ENCODE data around the gene PPP2R2C.

The PPP2R2C gene

DNA sequence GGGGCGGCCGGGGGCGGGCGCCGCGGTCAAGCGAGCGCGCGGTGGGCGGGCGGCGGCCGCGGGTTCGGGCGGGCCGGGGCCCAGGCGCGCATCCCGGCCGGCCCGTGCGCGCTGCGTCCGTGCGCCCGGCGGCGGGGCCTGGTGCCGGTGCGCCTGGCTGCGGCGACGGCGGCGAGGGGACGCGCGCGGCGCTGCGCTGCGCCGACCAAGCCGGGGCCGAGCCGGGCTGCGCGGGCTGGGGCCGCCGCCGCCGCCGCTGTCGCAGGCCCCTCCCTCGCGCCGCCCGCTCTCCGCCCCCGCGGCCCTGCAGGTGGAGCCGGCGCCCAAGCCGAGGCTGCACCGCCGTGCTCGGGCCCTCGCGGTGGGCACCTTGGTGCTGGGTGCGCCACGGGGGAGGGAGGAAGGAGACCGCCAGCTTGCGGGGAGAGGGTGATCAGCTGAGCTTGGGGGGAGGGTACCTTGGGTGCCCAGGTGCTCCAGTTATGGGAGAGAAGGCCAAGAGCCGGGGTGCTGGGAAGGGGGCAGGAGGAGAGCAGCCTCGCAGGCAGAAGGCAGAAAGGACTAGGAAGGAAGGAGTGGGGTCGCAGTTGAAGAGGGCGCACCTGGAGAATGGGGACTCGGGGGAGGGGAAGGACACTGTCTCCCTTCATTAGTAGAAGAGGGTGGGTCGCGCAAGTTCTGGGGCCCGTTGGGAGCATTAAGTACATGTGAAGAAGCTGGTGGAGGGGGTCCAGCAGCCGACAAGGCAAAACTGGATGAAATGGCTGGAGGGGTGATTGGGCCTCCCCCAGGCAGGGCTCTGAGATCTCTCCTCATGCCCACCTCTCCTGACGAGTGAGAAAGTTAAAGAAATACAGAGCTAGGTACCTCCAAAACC lies at the start of gene PPP2R2C:
Gene PPP2R2C, minus strand, starts transcription at position 228 of the 877 bp plus-strand sequence. CDS start 385 bp downstream, outside the sequence.
- DNase-seq = no peak

- DNase-seq = no peak
These were observed 48.6 kb upstream of the PPP2R2C start for GRCh38 chr4:6520978-6521377.

- no peak for DNase-seq
These were observed 47.7 kb upstream of the PPP2R2C start for GRCh38 chr4:6520051-6520636.

DNA sequence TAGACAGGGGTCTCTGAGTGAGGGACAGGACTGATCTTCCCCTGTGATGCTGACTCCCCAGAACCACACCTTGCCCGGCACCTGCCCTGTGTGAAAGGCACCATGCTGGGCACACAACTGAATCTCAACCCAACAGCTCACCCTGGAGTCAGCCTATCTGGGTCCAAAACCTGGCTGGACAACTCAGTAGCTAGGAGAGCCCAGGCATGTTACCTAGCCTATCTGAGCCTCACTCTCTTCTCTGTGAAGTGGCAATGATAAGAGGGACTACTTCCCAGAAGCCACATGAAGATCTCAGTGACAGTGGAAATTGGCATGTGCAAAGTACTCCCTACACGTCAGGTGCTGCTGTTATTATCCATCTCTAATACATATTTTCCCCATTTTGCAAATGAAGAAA lies 44.8 kb upstream of the PPP2R2C start:
- no peak for DNase-seq

DNA sequence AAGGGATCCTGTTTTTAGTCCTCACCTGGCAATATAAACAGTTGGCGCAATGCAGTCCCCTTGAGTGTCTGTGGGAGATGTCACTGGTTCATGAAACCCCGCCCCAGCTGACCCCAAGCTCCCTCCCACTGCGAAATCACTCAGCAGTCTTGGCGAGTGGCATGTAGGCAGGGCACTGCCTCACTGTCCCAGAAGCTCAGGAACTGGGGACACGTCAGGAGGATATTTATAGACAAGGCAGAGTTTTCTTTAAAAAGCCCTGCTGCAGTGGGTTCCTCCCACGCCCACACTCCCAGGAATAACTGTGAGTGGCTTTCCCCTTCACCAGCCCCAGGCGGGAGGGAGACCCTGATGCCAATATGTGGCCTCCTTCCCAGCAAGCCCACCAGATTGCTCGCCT lies 44.3 kb upstream of the PPP2R2C start:
- DNase-seq = no peak

DNA sequence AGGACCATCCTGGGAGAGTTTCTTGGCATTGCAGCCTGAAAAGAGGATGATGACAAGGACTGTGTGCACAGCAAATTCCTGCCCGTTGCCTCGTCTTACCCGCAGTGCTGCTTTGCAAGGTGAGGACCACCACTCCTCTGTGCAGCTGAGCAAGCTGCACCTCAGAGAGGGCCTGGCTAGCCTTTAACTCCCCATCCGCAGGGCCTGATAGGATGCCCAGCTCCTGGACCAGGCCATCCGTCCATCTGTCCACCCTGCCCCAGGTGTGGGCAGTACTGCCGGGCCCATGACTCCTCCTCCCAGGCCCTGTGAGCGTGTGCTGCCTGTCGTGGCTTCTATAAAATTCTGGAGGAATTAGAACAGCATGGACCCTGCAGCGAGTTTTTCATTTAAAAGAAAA lies 43.9 kb upstream of the PPP2R2C start:
- DNase-seq = no peak

DNA sequence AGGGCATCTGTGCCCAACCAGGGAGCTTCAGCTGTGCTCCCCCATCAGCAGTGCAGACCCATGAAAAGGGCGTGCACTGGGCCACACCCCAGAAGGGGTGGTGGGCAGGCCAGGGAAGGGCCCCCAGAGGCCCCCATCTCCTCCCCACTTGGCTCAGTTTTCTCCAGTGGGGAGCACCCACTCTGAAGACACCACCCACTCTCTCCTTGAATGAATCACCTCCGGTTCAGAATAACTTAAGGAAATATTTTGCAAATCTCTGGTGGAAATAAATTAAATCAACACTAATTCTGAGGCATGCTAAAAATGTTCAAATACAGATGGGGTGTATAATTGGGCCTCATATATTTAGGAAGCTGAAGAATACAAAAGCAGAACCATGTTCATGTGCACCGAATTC lies 41.3 kb upstream of the PPP2R2C start:
- DNase-seq = no peak

DNA sequence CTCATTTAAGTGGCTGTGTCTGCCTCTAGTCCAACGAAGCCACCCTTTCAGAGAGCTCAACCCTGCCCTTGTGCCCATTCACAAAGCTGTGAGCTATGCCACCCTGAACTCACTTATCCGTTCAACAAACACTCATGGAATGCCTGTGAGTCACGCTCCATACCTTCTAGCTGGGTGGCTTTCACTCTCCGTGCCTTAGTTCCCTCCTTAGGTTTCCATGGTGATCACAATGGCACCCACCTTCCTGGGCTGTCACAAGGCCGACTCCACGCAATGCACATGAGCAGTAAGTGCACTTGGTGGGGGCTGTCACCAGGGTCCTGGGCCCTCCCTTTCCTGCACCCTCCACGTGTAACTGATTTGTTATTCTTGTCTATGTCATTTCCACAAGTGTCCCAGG lies 37.2 kb upstream of the PPP2R2C start:
- no peak for DNase-seq

GRCh38 chr4:6507345-6507744 lies 34.9 kb upstream of the PPP2R2C start:
- DNase-seq = no peak

DNA sequence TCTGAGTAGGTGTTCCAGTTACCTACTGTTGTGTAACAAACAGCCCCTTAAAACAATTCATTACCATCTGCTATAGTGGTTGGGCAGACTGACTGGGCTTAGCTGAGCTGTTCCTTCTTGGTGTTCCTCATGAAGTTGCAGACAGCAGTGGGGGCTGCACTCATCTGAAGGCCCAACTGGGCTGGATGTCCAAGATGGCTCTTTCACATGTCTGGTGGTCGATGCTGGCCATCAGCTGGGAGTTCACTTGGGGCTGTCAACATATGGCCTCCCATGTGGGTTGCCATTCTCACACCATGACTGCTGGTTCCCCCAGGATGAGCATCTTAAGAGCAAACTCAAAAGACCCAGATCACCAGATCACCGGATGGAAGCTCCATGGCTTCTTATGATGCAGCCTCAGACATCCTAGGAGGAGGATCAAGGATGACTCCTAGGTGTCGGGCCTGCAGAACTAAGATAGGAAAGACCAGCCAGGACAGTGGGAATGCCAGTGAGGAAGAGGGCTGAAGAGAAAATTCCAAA lies 34.3 kb upstream of the PPP2R2C start:
- DNase-seq = no peak

- DNase-seq = no peak
These were observed 32.6 kb upstream of the PPP2R2C start for GRCh38 chr4:6504900-6505496.

GRCh38 chr4:6502747-6503465 lies 30.5 kb upstream of the PPP2R2C start:
- no peak for DNase-seq

DNA sequence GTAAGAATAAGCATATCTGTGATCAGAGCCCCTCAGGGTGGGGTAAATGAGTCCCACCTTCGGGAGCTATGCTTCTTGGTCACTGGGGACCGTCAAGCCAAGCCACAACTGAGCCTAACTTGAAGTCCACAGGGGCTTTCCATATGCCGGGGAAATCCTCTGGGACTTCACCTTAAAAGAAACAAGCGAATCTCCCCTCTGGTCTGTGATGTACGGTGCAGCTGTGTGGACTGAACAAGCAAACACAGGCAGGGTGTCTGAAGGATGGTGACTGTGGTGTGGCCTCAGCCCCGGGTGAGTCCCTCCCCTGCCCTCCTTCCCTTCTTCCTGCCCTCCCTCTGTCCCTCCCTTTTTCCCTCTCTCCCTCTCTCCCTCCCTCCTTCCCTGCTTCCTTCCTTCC lies 29.7 kb upstream of the PPP2R2C start:
- DNase-seq = no peak

DNA sequence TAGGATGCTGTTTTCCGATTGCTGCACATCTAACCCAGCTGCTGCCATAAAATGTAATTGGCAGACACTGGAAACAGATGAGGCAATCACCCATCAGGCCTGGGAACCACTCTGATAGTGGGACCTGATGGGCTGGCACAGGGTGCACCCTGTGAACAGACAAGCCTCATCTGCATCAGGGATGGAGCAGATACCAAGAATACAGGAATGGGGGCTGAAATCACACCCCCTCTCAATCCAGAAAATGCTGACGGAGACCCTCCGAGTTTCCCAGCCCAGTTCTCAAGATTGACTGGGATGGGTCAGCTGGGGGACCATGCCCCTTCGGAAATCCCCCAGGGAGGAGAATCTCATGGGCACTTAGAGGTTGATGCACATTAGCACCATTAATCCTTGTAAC lies 28.8 kb upstream of the PPP2R2C start:
- DNase-seq = no peak

- no peak for DNase-seq
These were observed 28.2 kb upstream of the PPP2R2C start for GRCh38 chr4:6500481-6501140.

- DNase-seq = no peak
These were observed 26.8 kb upstream of the PPP2R2C start for GRCh38 chr4:6499238-6499600.

GRCh38 chr4:6498511-6499237 lies 26.3 kb upstream of the PPP2R2C start:
- DNase-seq = no peak

DNA sequence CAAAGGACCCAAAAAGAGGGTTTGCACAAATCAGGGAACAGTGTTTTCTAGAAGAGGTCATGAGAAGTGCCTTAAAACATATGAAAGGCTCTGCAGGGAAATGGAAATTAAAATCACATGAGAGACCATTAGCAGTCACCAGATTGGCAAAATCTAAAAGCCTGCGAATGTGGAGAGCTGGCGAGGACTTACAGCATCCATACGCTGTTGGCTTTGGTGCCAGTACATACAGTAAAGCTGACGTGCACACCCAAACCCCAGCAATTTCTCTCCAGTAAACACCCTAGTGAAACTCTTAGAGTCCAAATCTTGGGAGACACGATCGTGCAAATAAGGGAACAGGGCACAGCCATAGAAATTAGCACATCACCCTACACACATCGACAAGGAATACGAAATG lies 25.4 kb upstream of the PPP2R2C start:
- DNase-seq = no peak

- no peak for DNase-seq
These were observed 23.3 kb upstream of the PPP2R2C start for GRCh38 chr4:6495736-6496135.

- DNase-seq = no peak
These were observed 22.8 kb upstream of the PPP2R2C start for GRCh38 chr4:6495296-6495590.

- no peak for DNase-seq
These were observed 22.2 kb upstream of the PPP2R2C start for GRCh38 chr4:6494431-6495295.

All from KG1 (cell line).